ENCODE measurements around the gene SLC9B1. TPM values are rescaled to one million over a fixed set of nuclear protein-coding genes. Genes with fewer than 3 reads are reported as not detected.

Gene SLC9B1
- total and polyA plus RNA-seq, 2 of the 13 experiments (the other 11 are each of a cell fraction or from before 2014, with no cell fraction given): 0.17 to 0.20 TPM

DNA sequence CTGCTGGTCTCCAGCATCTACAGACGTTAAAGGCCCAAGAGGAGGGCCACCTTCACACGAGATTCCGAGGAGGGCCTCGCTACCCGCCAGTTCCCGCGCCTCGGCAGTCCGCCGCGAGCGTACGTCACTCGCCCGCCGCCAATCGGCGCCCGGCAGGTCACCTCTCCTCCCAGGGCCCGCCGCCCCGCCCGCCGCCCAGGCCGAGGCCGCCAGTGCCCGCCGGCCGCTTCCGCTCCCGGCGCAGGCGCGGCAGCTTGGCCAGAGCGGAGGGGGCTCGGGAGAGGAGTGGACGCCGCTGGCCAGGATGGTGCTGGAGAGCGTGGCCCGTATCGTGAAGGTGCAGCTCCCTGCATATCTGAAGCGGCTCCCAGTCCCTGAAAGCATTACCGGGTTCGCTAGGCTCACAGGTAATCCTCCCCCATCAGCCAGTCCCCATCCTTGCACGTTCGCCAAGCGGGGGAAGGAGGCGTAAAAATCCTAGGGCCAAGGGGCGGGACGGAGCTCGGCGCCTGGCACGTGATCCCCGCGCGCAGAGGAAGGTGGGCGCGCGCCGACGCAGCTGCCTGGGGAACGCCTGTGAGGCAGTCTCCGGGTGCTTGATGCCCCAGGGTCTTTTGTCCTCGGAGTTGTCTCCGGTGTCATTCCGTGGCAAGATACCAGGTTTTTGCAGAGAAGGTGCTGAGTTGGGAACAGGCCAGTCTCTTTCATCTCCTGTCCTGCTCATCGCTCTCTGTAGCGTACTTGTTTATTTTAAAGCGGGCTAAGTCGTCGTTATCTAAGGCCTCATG lies 150.5 kb downstream of the SLC9B1 start, which contains the start of gene CISD2 (continued):
- TF ChIP-seq, protein P1, sequence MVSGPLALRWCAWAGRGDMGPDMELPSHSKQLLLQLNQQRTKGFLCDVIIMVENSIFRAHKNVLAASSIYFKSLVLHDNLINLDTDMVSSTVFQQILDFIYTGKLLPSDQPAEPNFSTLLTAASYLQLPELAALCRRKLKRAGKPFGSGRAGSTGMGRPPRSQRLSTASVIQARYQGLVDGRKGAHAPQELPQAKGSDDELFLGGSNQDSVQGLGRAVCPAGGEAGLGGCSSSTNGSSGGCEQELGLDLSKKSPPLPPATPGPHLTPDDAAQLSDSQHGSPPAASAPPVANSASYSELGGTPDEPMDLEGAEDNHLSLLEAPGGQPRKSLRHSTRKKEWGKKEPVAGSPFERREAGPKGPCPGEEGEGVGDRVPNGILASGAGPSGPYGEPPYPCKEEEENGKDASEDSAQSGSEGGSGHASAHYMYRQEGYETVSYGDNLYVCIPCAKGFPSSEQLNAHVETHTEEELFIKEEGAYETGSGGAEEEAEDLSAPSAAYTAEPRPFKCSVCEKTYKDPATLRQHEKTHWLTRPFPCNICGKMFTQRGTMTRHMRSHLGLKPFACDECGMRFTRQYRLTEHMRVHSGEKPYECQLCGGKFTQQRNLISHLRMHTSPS (CRISPR knock-in tag; IDR thresholded peaks at IDR 0.05; ENCODE audit: low read depth): no peak; the same call in 1 of the 2 replicates
- TF ChIP-seq, protein P2, sequence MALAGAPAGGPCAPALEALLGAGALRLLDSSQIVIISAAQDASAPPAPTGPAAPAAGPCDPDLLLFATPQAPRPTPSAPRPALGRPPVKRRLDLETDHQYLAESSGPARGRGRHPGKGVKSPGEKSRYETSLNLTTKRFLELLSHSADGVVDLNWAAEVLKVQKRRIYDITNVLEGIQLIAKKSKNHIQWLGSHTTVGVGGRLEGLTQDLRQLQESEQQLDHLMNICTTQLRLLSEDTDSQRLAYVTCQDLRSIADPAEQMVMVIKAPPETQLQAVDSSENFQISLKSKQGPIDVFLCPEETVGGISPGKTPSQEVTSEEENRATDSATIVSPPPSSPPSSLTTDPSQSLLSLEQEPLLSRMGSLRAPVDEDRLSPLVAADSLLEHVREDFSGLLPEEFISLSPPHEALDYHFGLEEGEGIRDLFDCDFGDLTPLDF (CRISPR knock-in tag; IDR thresholded peaks at IDR 0.05): 0 out of 2 replicates have a peak, but pooled peaks have one; percentile 50
- TF ChIP-seq, protein P3, sequence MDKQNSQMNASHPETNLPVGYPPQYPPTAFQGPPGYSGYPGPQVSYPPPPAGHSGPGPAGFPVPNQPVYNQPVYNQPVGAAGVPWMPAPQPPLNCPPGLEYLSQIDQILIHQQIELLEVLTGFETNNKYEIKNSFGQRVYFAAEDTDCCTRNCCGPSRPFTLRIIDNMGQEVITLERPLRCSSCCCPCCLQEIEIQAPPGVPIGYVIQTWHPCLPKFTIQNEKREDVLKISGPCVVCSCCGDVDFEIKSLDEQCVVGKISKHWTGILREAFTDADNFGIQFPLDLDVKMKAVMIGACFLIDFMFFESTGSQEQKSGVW (CRISPR knock-in tag; IDR thresholded peaks at IDR 0.05; ENCODE audit: borderline replicate concordance): 0 out of 2 replicates have a peak, but pooled peaks have one; percentile 46
- peak; percentile 96 for TF ChIP-seq KMT2A (CRISPR knock-in tag; IDR thresholded peaks at IDR 0.05)
- peak; percentile 51; the same call in 1 of the 2 replicates for TF ChIP-seq ZNF792 (CRISPR knock-in tag; IDR thresholded peaks at IDR 0.05)
- peak; percentile 78; the same call in 1 of the 2 replicates for TF ChIP-seq ZFP1 (CRISPR knock-in tag; IDR thresholded peaks at IDR 0.05)
- TF ChIP-seq, protein P4, sequence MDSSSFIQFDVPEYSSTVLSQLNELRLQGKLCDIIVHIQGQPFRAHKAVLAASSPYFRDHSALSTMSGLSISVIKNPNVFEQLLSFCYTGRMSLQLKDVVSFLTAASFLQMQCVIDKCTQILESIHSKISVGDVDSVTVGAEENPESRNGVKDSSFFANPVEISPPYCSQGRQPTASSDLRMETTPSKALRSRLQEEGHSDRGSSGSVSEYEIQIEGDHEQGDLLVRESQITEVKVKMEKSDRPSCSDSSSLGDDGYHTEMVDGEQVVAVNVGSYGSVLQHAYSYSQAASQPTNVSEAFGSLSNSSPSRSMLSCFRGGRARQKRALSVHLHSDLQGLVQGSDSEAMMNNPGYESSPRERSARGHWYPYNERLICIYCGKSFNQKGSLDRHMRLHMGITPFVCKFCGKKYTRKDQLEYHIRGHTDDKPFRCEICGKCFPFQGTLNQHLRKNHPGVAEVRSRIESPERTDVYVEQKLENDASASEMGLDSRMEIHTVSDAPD (CRISPR knock-in tag; IDR thresholded peaks at IDR 0.05): peak; percentile 63
- TF ChIP-seq ZNF672 (CRISPR knock-in tag; IDR thresholded peaks at IDR 0.05): peak; percentile 70; the same call in 1 of the 2 replicates
- peak; percentile 84; the same call in 1 of the 2 replicates for TF ChIP-seq ZFP37 (CRISPR knock-in tag; IDR thresholded peaks at IDR 0.05; ENCODE audit: borderline replicate concordance)
- TF ChIP-seq, protein P5, sequence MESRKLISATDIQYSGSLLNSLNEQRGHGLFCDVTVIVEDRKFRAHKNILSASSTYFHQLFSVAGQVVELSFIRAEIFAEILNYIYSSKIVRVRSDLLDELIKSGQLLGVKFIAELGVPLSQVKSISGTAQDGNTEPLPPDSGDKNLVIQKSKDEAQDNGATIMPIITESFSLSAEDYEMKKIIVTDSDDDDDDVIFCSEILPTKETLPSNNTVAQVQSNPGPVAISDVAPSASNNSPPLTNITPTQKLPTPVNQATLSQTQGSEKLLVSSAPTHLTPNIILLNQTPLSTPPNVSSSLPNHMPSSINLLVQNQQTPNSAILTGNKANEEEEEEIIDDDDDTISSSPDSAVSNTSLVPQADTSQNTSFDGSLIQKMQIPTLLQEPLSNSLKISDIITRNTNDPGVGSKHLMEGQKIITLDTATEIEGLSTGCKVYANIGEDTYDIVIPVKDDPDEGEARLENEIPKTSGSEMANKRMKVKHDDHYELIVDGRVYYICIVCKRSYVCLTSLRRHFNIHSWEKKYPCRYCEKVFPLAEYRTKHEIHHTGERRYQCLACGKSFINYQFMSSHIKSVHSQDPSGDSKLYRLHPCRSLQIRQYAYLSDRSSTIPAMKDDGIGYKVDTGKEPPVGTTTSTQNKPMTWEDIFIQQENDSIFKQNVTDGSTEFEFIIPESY (CRISPR knock-in tag; IDR thresholded peaks at IDR 0.05): no peak
- TF ChIP-seq, protein P6, sequence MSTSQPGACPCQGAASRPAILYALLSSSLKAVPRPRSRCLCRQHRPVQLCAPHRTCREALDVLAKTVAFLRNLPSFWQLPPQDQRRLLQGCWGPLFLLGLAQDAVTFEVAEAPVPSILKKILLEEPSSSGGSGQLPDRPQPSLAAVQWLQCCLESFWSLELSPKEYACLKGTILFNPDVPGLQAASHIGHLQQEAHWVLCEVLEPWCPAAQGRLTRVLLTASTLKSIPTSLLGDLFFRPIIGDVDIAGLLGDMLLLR (CRISPR knock-in tag; IDR thresholded peaks at IDR 0.05): peak; percentile 1
- TF ChIP-seq ZNF781 (CRISPR knock-in tag; IDR thresholded peaks at IDR 0.05; ENCODE audit: borderline replicate concordance, not compliant biosample characterization): peak; percentile 77
- TF ChIP-seq ZNF138 (CRISPR knock-in tag; IDR thresholded peaks at IDR 0.05; ENCODE audit: low read depth): 0 out of 2 replicates have a peak, but pooled peaks have one; percentile 30
- peak; percentile 89; the same call in 1 of the 2 replicates for TF ChIP-seq ZZZ3 (CRISPR knock-in tag; IDR thresholded peaks at IDR 0.05; ENCODE audit: borderline replicate concordance)
